IMR-90 (cell line): ENCODE measurements around the gene PDE11A. TPM values are rescaled to one million over a fixed set of nuclear protein-coding genes. Genes with fewer than 3 reads are reported as not detected.

Experiments
- ATAC-seq: fragments of 200-7000 bp; cut with Tn5 transposase; 2 replicates; pipeline ENCODE4 v1.9.1; 2020; ENCODE audit warnings: low read depth, mild to moderate bottlenecking, moderate library complexity
- BruUV-seq: library from RNA; stranded (reverse); fragments of 400-500 nt; replicated peaks from 2 replicates; lab custom pipeline; 2021; lab: Mats Ljungman, UMichigan
- CTCF ChIA-PET: fragments of 300-600 bp; formaldehyde crosslinking; extraction: SDS; loops from one replicate; lab custom pipeline; 2021; ENCODE audit warnings: antibody characterized with exemption; lab: Yijun Ruan, JAX
- POLR2A ChIA-PET: fragments of 300-600 bp; sonication (Branson Sonifier 250); formaldehyde crosslinking; loops from one replicate; lab custom pipeline; 2022; ENCODE audit warnings: antibody characterized with exemption; ENCODE audit not compliant: unreplicated experiment; lab: Charles Lee
- DNase-seq: peaks from one replicate; pipeline ENCODE4 v3.0.0; 2013
- H2AFZ ChIP-seq: replicated peaks from 2 replicates; pipeline ENCODE3; 2013; ENCODE audit warnings: low read length, mild to moderate bottlenecking; ENCODE audit not compliant: poor library complexity
- H2AK5ac ChIP-seq: 2 replicates; pipeline ENCODE4 v1.6.1; 2013; ENCODE audit warnings: low read depth, low read length, inconsistent platforms
- H2AK9ac ChIP-seq: replicated peaks from 2 replicates; pipeline ENCODE3; 2013; ENCODE audit warnings: mild to moderate bottlenecking, low read depth, low read length, moderate library complexity; ENCODE audit not compliant: poor library complexity
- H2BK120ac ChIP-seq: 2 replicates; pipeline ENCODE4 v1.6.1; 2013; ENCODE audit warnings: low read depth, low read length, inconsistent platforms
- H2BK15ac ChIP-seq: 3 replicates; pipeline ENCODE4 v1.6.1; 2013; ENCODE audit warnings: low read depth, low read length, inconsistent platforms
- H2BK20ac ChIP-seq: 2 replicates; pipeline ENCODE4 v1.6.1; 2013; ENCODE audit warnings: low read depth, mild to moderate bottlenecking, inconsistent platforms, low read length, moderate library complexity
- H2BK5ac ChIP-seq: 2 replicates; pipeline ENCODE4 v1.6.1; 2013; ENCODE audit warnings: mild to moderate bottlenecking, low read depth, low read length, inconsistent platforms; ENCODE audit not compliant: poor library complexity, severe bottlenecking
- H3K14ac ChIP-seq: replicated peaks from 2 replicates; pipeline ENCODE4 v1.6.1; 2013; ENCODE audit warnings: low read depth, low read length, inconsistent platforms
- H3K18ac ChIP-seq: 2 replicates; pipeline ENCODE4 v1.6.1; 2013; ENCODE audit warnings: low read depth, low read length, control low read depth
- H3K23ac ChIP-seq: 2 replicates; pipeline ENCODE4 v1.6.1; 2013; ENCODE audit warnings: low read depth, low read length, inconsistent platforms
- H3K27ac ChIP-seq: 2 replicates; pipeline ENCODE4 v1.5.1; 2013; ENCODE audit warnings: mild to moderate bottlenecking, control low read depth, low read length; ENCODE audit not compliant: insufficient read depth
- H3K27me3 ChIP-seq: 2 replicates; pipeline ENCODE4 v1.6.1; 2013; ENCODE audit warnings: low read length; ENCODE audit not compliant: control insufficient read depth, insufficient read depth
- H3K36me3 ChIP-seq: 2 replicates; pipeline ENCODE4 v1.6.1; 2013; ENCODE audit warnings: low read length, mixed read lengths; ENCODE audit not compliant: control insufficient read depth, insufficient read depth
- H3K4ac ChIP-seq: 2 replicates; pipeline ENCODE4 v1.6.1; 2013; ENCODE audit warnings: low read depth, low read length, inconsistent platforms
- H3K4me1 ChIP-seq: 2 replicates; pipeline ENCODE4 v1.6.1; 2013; ENCODE audit warnings: low read length, mixed read lengths; ENCODE audit not compliant: control insufficient read depth, insufficient read depth
- H3K4me2 ChIP-seq: 2 replicates; pipeline ENCODE4 v1.6.1; 2013; ENCODE audit warnings: low read depth, mild to moderate bottlenecking, control low read depth, low read length, moderate library complexity
- H3K4me3 ChIP-seq: 2 replicates; pipeline ENCODE4 v1.5.1; 2013; ENCODE audit warnings: low read depth, mild to moderate bottlenecking, control low read depth, low read length, moderate library complexity; ENCODE audit not compliant: insufficient read depth
- H3K56ac ChIP-seq: 2 replicates; pipeline ENCODE4 v1.6.1; 2013; ENCODE audit warnings: low read length, inconsistent platforms; ENCODE audit not compliant: insufficient read depth; ENCODE audit errors: extremely low read depth
- H3K79me1 ChIP-seq, 2 experiments: 2 replicates each; pipeline ENCODE4 v1.6.1; 2013; ENCODE audit warnings: low read length in 2 of 2, inconsistent platforms in 1 of 2, low read depth in 1 of 2
- H3K9ac ChIP-seq: 2 replicates; pipeline ENCODE4 v1.6.1; 2013; ENCODE audit warnings: low read depth, low read length, control low read depth
- H3K9me1 ChIP-seq: 2 replicates; pipeline ENCODE4 v1.6.1; 2013; ENCODE audit warnings: low read length, inconsistent platforms; ENCODE audit not compliant: insufficient read depth
- H3K9me3 ChIP-seq: 2 replicates; pipeline ENCODE4 v1.6.1; 2013; ENCODE audit warnings: low read length; ENCODE audit not compliant: control insufficient read depth, insufficient read depth
- H4K20me1 ChIP-seq: 2 replicates; pipeline ENCODE4 v1.6.1; 2013; ENCODE audit warnings: low read length, inconsistent platforms; ENCODE audit not compliant: insufficient read depth
- H4K5ac ChIP-seq: 2 replicates; pipeline ENCODE4 v1.6.1; 2013; ENCODE audit warnings: mild to moderate bottlenecking, low read depth, low read length, control low read depth
- H4K8ac ChIP-seq, 2 experiments: 2 replicates each; pipeline ENCODE4 v1.6.1; 2013; ENCODE audit warnings: low read depth in 2 of 2, low read length in 2 of 2, control low read depth in 1 of 2, inconsistent platforms in 1 of 2
- H4K91ac ChIP-seq: 2 replicates; pipeline ENCODE4 v1.6.1; 2013; ENCODE audit warnings: low read depth, low read length, inconsistent platforms; ENCODE audit not compliant: insufficient read depth
- BHLHE40 ChIP-seq: fragments of 150-350 bp; IDR thresholded peaks from 2 replicates; pipeline ENCODE4 v1.6.1; 2016; ENCODE audit warnings: mild to moderate bottlenecking, low read depth, low read length
- CEBPB ChIP-seq: IDR thresholded peaks from 2 replicates; pipeline ENCODE4 v1.6.1; 2012; ENCODE audit warnings: low read depth, low read length, improper control_type of control experiment
- CHD1 ChIP-seq: IDR thresholded peaks from 2 replicates; pipeline ENCODE4 v1.6.1; 2012; ENCODE audit warnings: low read depth, low read length, improper control_type of control experiment
- FOS ChIP-seq: fragments of 150-350 bp; IDR thresholded peaks from 2 replicates; pipeline ENCODE4 v1.6.1; 2016; ENCODE audit warnings: low read depth, low read length
- MAFK ChIP-seq: IDR thresholded peaks from 2 replicates; pipeline ENCODE4 v1.6.1; 2012; ENCODE audit warnings: low read depth, low read length, improper control_type of control experiment
- MAZ ChIP-seq: IDR thresholded peaks from 2 replicates; pipeline ENCODE4 v1.6.1; 2012; ENCODE audit warnings: low read depth, mild to moderate bottlenecking, low read length, improper control_type of control experiment, moderate library complexity, borderline replicate concordance
- MXI1 ChIP-seq: IDR thresholded peaks from 2 replicates; pipeline ENCODE4 v1.6.1; 2012; ENCODE audit warnings: low read depth, mild to moderate bottlenecking, low read length, moderate library complexity, borderline replicate concordance
- NFE2L2 ChIP-seq: fragments of 150-350 bp; IDR thresholded peaks from 2 replicates; pipeline ENCODE4 v1.6.1; 2016; ENCODE audit warnings: low read depth, mild to moderate bottlenecking, low read length
- POLR2A ChIP-seq: IDR thresholded peaks from 2 replicates; pipeline ENCODE4 v1.6.1; 2012; ENCODE audit warnings: mild to moderate bottlenecking, low read depth, low read length
- RAD21 ChIP-seq: IDR thresholded peaks from 2 replicates; pipeline ENCODE4 v1.6.1; 2012; ENCODE audit warnings: low read length, improper control_type of control experiment
- RCOR1 ChIP-seq: IDR thresholded peaks from 2 replicates; pipeline ENCODE4 v1.6.1; 2012; ENCODE audit warnings: mild to moderate bottlenecking, low read length, improper control_type of control experiment; ENCODE audit not compliant: insufficient replicate concordance
- RFX5 ChIP-seq: IDR thresholded peaks from 2 replicates; pipeline ENCODE4 v1.8.0; 2012; ENCODE audit warnings: low read depth, mild to moderate bottlenecking, low read length, moderate library complexity
- SMC3 ChIP-seq: fragments of 150-350 bp; IDR thresholded peaks from 2 replicates; pipeline ENCODE4 v1.6.1; 2016; ENCODE audit warnings: low read depth, mild to moderate bottlenecking, antibody characterized with exemption, low read length, moderate library complexity
- WGBS, 2 experiments: methylation state at CpG; one replicate each; pipeline versions ENCODE4 v1.1.5 to v1.1.7; 2013; ENCODE audit warnings: missing lambda C conversion rate in 2 of 2; ENCODE audit not compliant: insufficient read length in 1 of 2; ENCODE audit errors: extremely low coverage in 2 of 2; 5-methylcytosine and 5-hydroxymethylcytosine counted together
- dilution Hi-C: fragments of 300-500 bp; cut with HindIII; formaldehyde crosslinking; loops from one replicate; pipeline ENCODE4 v1.14.3; 2018; ENCODE audit warnings: low sequenced_read_pairs; ENCODE audit not compliant: unreplicated experiment
- in situ Hi-C: fragments of 300-500 bp; cut with MboI; formaldehyde crosslinking; loops from 3 replicates; pipeline ENCODE4 v1.14.3; 2019; ENCODE audit warnings: low sequenced_read_pairs, inconsistent platforms, mixed read lengths
- intact Hi-C: fragments of 100-400 bp; cut with micrococcal nuclease; formaldehyde crosslinking; loops from 2 replicates; pipeline ENCODE4 v1.10.0; 2022
- polyA plus RNA-seq, 3 experiments: library from polyadenylated mRNA; depleted of rRNA; stranded (reverse); fragments of >200 nt; gene quantifications; 2 replicates each; pipeline ENCODE4 v1.2.3, GENCODE V29; 2012; ENCODE audit warnings: low replicate concordance in 1 of 3
- total RNA-seq: library from RNA; depleted of rRNA; stranded (reverse); fragments of >200 nt; gene quantifications from 2 replicates; pipeline ENCODE4 v1.2.3, GENCODE V29; 2012
- TF ChIP-seq, protein P1 (sequence below): fragments of 150-350 bp; IDR thresholded peaks from 2 replicates; pipeline ENCODE4 v1.6.1; 2016; ENCODE audit warnings: low read depth, mild to moderate bottlenecking, low read length, moderate library complexity, borderline replicate concordance
- TF ChIP-seq, protein P2 (sequence below): fragments of 150-350 bp; IDR thresholded peaks from 2 replicates; pipeline ENCODE4 v1.6.1; 2017; ENCODE audit warnings: mild to moderate bottlenecking, antibody characterized with exemption, low read length, low read depth
- TF ChIP-seq, protein P3 (sequence below): conservative IDR thresholded peaks from 2 replicates; pipeline ENCODE4 v1.5.1; 2012; ENCODE audit warnings: mild to moderate bottlenecking, low read depth, low read length, improper control_type of control experiment

PDE11A gene
- total and polyA plus RNA-seq, 2 of the 4 experiments (the other 2 are of a cell fraction) = 0.21 to 0.72 TPM

DNA sequence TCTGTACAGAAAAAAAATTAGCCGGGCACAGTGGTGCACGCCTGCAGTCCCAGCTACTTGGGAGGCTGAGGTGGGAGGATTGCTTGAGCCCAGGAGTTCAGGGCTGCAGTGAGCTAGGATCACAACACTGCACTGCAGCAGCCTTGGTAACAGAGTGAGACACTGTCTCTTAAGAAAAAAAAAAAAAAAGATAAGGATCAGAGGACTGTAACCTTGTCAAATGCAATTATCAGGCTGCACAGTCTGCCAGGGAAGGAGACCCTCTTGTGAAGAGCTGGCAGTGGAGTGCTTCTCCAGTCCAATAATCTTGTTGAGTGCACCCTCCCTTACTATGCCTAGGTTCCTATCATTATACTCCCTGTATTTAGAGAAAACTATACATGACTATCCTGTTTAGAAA is 330.7 kb downstream of the PDE11A start:
- H2AK5ac ChIP-seq = no peak overlapping the region
- no peaks in the 10 kb centered on the region for H3K4me1 ChIP-seq
- no peak overlapping the region for H2AK9ac ChIP-seq
- no peak overlapping the region for H3K27ac ChIP-seq
- no peaks in the 10 kb centered on the region for H3K36me3 ChIP-seq
- CTCF ChIA-PET = no interaction called here
- peaks cover 2% of the 10 kb centered on the region for H3K27me3 ChIP-seq
- POLR2A ChIA-PET = no interaction called here
- dilution Hi-C loops (no loop called here), intact Hi-C loops (no loop called here), in situ Hi-C loops (no loop called here)
- H3K4me2 ChIP-seq = no peak overlapping the region
- no peaks in the 10 kb centered on the region for H3K9me3 ChIP-seq
- no peak overlapping the region for H4K8ac ChIP-seq
- no peak overlapping the region for H3K18ac ChIP-seq
- H3K23ac ChIP-seq = no peak overlapping the region
- no peak overlapping the region for H3K4me3 ChIP-seq
- no peak overlapping the region for H2BK15ac ChIP-seq
- H4K20me1 ChIP-seq = no peaks in the 10 kb centered on the region
- no peak overlapping the region for H3K56ac ChIP-seq
- H2AFZ ChIP-seq = no peak overlapping the region
- ATAC-seq (no peak), DNase-seq (no peak)
- H2BK120ac ChIP-seq = no peak overlapping the region
- no peak overlapping the region for H2BK20ac ChIP-seq
- no peaks in the 10 kb centered on the region for H3K9me1 ChIP-seq
- 67% methylated on average over 1 of the region's 2 CpGs; no CpG with 5 or more reads in 1 of the 2 experiments for WGBS, 2 experiments
- no peak overlapping the region for H3K14ac ChIP-seq
- no peak overlapping the region for H4K5ac ChIP-seq
- no TSS peak for BruUV-seq
- no peak overlapping the region for H4K91ac ChIP-seq
- no peak overlapping the region for H3K9ac ChIP-seq
- no peak for TF ChIP-seq BHLHE40
- no peak for TF ChIP-seq RFX5
- TF ChIP-seq, protein P1, sequence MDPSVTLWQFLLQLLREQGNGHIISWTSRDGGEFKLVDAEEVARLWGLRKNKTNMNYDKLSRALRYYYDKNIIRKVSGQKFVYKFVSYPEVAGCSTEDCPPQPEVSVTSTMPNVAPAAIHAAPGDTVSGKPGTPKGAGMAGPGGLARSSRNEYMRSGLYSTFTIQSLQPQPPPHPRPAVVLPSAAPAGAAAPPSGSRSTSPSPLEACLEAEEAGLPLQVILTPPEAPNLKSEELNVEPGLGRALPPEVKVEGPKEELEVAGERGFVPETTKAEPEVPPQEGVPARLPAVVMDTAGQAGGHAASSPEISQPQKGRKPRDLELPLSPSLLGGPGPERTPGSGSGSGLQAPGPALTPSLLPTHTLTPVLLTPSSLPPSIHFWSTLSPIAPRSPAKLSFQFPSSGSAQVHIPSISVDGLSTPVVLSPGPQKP = no peak
- no peak for TF ChIP-seq FOS
- TF ChIP-seq RCOR1 = no peak
- TF ChIP-seq, protein P2, sequence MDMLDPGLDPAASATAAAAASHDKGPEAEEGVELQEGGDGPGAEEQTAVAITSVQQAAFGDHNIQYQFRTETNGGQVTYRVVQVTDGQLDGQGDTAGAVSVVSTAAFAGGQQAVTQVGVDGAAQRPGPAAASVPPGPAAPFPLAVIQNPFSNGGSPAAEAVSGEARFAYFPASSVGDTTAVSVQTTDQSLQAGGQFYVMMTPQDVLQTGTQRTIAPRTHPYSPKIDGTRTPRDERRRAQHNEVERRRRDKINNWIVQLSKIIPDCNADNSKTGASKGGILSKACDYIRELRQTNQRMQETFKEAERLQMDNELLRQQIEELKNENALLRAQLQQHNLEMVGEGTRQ = no peak
- no peak for TF ChIP-seq SMC3
- no peak for TF ChIP-seq MAFK
- TF ChIP-seq RAD21 = no peak
- TF ChIP-seq CEBPB = no peak
- TF ChIP-seq, protein P3, sequence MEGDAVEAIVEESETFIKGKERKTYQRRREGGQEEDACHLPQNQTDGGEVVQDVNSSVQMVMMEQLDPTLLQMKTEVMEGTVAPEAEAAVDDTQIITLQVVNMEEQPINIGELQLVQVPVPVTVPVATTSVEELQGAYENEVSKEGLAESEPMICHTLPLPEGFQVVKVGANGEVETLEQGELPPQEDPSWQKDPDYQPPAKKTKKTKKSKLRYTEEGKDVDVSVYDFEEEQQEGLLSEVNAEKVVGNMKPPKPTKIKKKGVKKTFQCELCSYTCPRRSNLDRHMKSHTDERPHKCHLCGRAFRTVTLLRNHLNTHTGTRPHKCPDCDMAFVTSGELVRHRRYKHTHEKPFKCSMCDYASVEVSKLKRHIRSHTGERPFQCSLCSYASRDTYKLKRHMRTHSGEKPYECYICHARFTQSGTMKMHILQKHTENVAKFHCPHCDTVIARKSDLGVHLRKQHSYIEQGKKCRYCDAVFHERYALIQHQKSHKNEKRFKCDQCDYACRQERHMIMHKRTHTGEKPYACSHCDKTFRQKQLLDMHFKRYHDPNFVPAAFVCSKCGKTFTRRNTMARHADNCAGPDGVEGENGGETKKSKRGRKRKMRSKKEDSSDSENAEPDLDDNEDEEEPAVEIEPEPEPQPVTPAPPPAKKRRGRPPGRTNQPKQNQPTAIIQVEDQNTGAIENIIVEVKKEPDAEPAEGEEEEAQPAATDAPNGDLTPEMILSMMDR = no peak
- TF ChIP-seq MXI1 = no peak
- no peak for TF ChIP-seq CHD1
- TF ChIP-seq MAZ = no peak
- no peak for TF ChIP-seq NFE2L2
- no peak for TF ChIP-seq POLR2A
- H3K4ac ChIP-seq = no peak overlapping the region
- no peak overlapping the region for H2BK5ac ChIP-seq
- H3K79me1 ChIP-seq = no peaks in the 10 kb centered on the region
